Measurements from ENCODE around the gene BROX.

The BROX gene

DNA sequence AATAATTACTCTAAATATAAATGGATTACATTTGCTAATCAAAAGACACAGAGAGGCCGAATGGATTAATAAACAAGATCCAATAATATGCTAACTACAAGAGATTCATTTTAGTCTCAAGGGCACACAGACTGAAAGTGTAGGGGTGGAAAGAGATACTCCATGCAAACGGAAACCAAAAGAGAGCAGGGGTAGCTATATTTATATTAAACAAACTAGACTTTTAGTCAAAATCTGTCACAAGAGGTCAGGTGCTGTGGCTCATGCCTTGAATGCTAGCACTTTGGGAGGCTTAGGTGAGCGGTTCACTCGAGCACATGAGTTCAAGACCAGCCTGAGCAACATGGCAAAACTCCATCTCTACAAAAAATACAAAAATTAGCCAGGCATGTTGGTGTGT is 68.9 kb downstream of the BROX start:
- TF ChIP-seq CTCF (IDR thresholded peaks at IDR 0.05; ENCODE audit: extremely low read depth, missing control alignments) = no peak
- no peak for DNase-seq (ENCODE audit: low spot score)

- no peak for DNase-seq (ENCODE audit: low spot score)
- no peak for TF ChIP-seq CTCF (IDR thresholded peaks at IDR 0.05; ENCODE audit: extremely low read depth, missing control alignments)
Measured at GRCh38 chr1:222783051-222783450, 70.7 kb downstream of the BROX start.

GRCh38 chr1:222784371-222784770 is 72.0 kb downstream of the BROX start:
- DNase-seq (ENCODE audit: low spot score) = no peak
- no peak for TF ChIP-seq CTCF (IDR thresholded peaks at IDR 0.05; ENCODE audit: extremely low read depth, missing control alignments)
